ENCODE measurements around the gene ARHGAP4.

DNA sequence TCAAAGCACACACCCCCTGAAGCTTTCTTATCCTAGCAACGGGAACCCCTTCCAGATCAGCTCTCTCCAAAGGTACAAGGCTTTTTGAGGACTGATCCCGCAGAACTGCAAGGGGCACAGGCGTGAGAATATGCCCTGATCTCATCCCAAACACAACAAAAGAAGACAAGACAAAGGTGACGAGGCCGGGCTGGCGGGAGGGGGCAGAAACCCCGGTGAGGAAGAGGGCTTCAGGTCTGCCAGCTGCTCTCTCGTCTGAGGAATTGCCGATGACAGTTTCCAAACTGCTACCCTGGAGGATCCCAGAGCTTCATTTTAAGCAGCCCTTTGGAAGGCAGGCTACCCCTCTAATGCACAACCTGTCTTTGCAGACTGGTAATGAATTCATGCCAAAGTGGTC is 42.2 kb upstream of the ARHGAP4 start:
- TF ChIP-seq POLR2AphosphoS5 (IDR thresholded peaks at IDR 0.05) (no peak), POLR2A (IDR thresholded peaks at IDR 0.05) (no peak)
